Rectal smooth muscle tissue (tissue), 1 donor: ENCODE measurements around the gene TBC1D22A.
A peak's percentile ranks its signal among the peaks of the same experiment; 100 is the strongest.
"Not testable (repeated sequence)": the region's sequence is repeated elsewhere in the genome, so short reads cannot be mapped to it uniquely, and the experiment has no call there.

Experiments
- H3K27ac ChIP-seq: one replicate; pipeline ENCODE4 v1.7.0; 2013; ENCODE audit warnings: low read depth, low read length, inconsistent platforms
- H3K27me3 ChIP-seq: one replicate; pipeline ENCODE4 v1.7.0; 2013; ENCODE audit warnings: low read length; ENCODE audit not compliant: control insufficient read depth, insufficient read depth
- H3K36me3 ChIP-seq: one replicate; pipeline ENCODE4 v1.7.0; 2013; ENCODE audit warnings: low read length; ENCODE audit not compliant: control insufficient read depth, insufficient read depth
- H3K4me1 ChIP-seq: one replicate; pipeline ENCODE4 v1.7.0; 2013; ENCODE audit warnings: low read length; ENCODE audit not compliant: control insufficient read depth, insufficient read depth
- H3K4me3 ChIP-seq: one replicate; pipeline ENCODE4 v1.7.0; 2013; ENCODE audit warnings: low read length
- H3K9ac ChIP-seq: one replicate; pipeline ENCODE4 v1.7.0; 2013; ENCODE audit warnings: low read length

Gene TBC1D22A

GRCh38 chr22:46781291-46781690, 18.8 kb downstream of the TBC1D22A start:
- Histone ChIP-seq H3K27me3 (no peaks in the 10 kb centered on the region), H3K27ac (no peak overlapping the region), H3K4me1 (no peaks in the 10 kb centered on the region), H3K4me3 (no peak overlapping the region), H3K9ac (no peak overlapping the region), H3K36me3 (peaks cover 2% of the 10 kb centered on the region)

GRCh38 chr22:46782200-46782599, 19.8 kb downstream of the TBC1D22A start:
- H3K4me3 ChIP-seq, H3K36me3 ChIP-seq, H3K9ac ChIP-seq, H3K4me1 ChIP-seq, H3K27ac ChIP-seq, H3K27me3 ChIP-seq: not testable (repeated sequence)

GRCh38 chr22:46783721-46784120, 21.3 kb downstream of the TBC1D22A start:
- Histone ChIP-seq H3K27ac (no peak overlapping the region), H3K27me3 (no peaks in the 10 kb centered on the region), H3K9ac (no peak overlapping the region), H3K36me3 (peaks cover 2% of the 10 kb centered on the region), H3K4me1 (no peaks in the 10 kb centered on the region), H3K4me3 (no peak overlapping the region)

GRCh38 chr22:46788441-46789172, 26.2 kb downstream of the TBC1D22A start:
- Histone ChIP-seq H3K9ac (no peak overlapping the region), H3K4me1 (no peaks in the 10 kb centered on the region), H3K4me3 (no peak overlapping the region), H3K36me3 (peaks cover 8% of the 10 kb centered on the region), H3K27me3 (no peaks in the 10 kb centered on the region), H3K27ac (no peak overlapping the region)

DNA sequence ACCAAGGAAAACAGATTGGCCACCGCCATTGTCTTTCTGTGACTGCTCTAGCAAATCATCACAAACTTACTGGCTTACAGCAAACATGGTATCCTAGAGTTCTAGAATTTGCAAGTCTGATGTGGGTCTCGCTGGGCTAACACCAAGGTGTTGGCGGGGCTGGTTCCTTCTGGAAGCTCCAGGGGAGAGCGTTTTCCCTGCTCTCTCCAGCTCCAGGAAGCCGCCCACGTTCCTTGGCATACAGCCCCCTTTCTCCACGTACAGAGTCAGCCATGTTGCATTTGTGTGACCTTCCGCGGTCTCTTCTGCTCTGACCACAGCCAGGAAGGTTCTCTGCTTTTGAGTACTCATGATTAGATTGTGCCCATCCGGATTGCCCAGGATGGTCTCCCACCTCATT, 27.5 kb downstream of the TBC1D22A start:
- no peak overlapping the region for H3K9ac ChIP-seq
- no peaks in the 10 kb centered on the region for H3K4me1 ChIP-seq
- no peak overlapping the region for H3K4me3 ChIP-seq
- peaks cover 15% of the 10 kb centered on the region for H3K36me3 ChIP-seq
- no peak overlapping the region for H3K27ac ChIP-seq
- H3K27me3 ChIP-seq: no peaks in the 10 kb centered on the region

DNA sequence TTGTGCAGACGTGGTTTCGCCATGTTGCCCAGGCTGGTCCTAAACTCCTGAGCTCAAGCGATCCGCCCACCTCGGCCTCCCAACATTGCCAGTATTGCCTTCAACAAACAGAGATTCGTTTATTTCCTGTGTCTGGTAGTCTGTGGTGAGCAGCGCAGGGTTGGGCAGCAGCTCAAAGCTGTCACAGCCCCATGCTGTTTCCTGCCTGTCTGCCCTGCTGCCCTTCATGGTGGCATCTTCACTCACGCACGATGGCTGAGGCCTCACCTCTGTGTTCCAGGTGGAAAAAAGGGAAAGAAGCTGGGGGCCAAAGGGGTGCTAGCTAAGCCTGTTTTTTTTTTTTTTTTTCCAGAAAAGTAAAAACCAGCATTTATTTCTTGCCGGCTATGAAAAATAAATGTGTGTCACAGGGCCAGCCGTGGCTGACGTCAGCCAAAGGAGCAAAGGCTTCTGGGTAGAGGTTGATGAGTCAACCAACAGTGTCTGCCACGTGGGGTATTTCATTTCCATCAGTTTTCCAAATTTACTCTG, 28.8 kb downstream of the TBC1D22A start:
- Histone ChIP-seq H3K27me3 (no peaks in the 10 kb centered on the region), H3K27ac (peak overlapping the region; percentile 66), H3K4me3 (peak overlapping the region; percentile 21), H3K4me1 (no peaks in the 10 kb centered on the region), H3K36me3 (peaks cover 21% of the 10 kb centered on the region), H3K9ac (no peak overlapping the region)

- H3K27ac ChIP-seq: no peak overlapping the region
- peaks cover 27% of the 10 kb centered on the region for H3K36me3 ChIP-seq
- H3K27me3 ChIP-seq: no peaks in the 10 kb centered on the region
- H3K4me3 ChIP-seq: no peak overlapping the region
- no peak overlapping the region for H3K9ac ChIP-seq
- H3K4me1 ChIP-seq: no peaks in the 10 kb centered on the region
These were observed 29.8 kb downstream of the TBC1D22A start for GRCh38 chr22:46792061-46792796.

DNA sequence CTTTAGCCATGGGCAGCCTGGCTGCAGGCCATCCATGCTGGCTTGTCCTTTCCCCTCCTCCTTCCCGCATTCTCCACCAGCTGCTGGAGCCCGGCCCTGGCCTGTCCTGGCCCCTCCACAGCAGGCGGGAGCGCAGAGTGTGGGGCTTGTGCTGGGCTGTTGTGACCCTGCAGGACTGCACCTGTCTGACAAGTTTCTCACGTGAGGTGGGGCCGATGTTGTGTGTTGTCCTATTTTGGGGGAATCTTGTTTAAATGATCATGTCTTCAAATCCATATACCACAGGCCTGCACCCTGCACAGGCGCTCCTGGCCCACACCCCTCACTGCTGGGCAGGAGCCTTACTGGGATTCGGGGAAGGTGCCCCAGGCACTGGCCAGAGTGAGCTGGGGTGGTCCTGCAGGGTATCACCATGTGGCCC, 30.4 kb downstream of the TBC1D22A start:
- no peaks in the 10 kb centered on the region for H3K4me1 ChIP-seq
- no peak overlapping the region for H3K9ac ChIP-seq
- H3K27me3 ChIP-seq: no peaks in the 10 kb centered on the region
- H3K4me3 ChIP-seq: no peak overlapping the region
- no peak overlapping the region for H3K27ac ChIP-seq
- peaks cover 30% of the 10 kb centered on the region for H3K36me3 ChIP-seq

- no peaks in the 10 kb centered on the region for H3K27me3 ChIP-seq
- H3K4me3 ChIP-seq: no peak overlapping the region
- no peak overlapping the region for H3K27ac ChIP-seq
- no peak overlapping the region for H3K9ac ChIP-seq
- H3K4me1 ChIP-seq: no peaks in the 10 kb centered on the region
- peaks cover 36% of the 10 kb centered on the region for H3K36me3 ChIP-seq
These were observed 31.0 kb downstream of the TBC1D22A start for GRCh38 chr22:46793497-46793896.

- peaks cover 36% of the 10 kb centered on the region for H3K36me3 ChIP-seq
- peaks cover 3% of the 10 kb centered on the region for H3K4me1 ChIP-seq
- no peaks in the 10 kb centered on the region for H3K27me3 ChIP-seq
- H3K27ac ChIP-seq: no peak overlapping the region
- H3K4me3 ChIP-seq: no peak overlapping the region
- H3K9ac ChIP-seq: no peak overlapping the region
These were observed 31.6 kb downstream of the TBC1D22A start for GRCh38 chr22:46794067-46794466.

GRCh38 chr22:46794491-46794890, 32.0 kb downstream of the TBC1D22A start:
- no peaks in the 10 kb centered on the region for H3K27me3 ChIP-seq
- H3K36me3 ChIP-seq: peaks cover 37% of the 10 kb centered on the region
- H3K4me1 ChIP-seq: peaks cover 3% of the 10 kb centered on the region
- no peak overlapping the region for H3K27ac ChIP-seq
- no peak overlapping the region for H3K4me3 ChIP-seq
- H3K9ac ChIP-seq: no peak overlapping the region

GRCh38 chr22:46795140-46795539, 32.7 kb downstream of the TBC1D22A start:
- no peaks in the 10 kb centered on the region for H3K27me3 ChIP-seq
- peaks cover 44% of the 10 kb centered on the region for H3K36me3 ChIP-seq
- peaks cover 3% of the 10 kb centered on the region for H3K4me1 ChIP-seq
- H3K9ac ChIP-seq: no peak overlapping the region
- H3K4me3 ChIP-seq: no peak overlapping the region
- H3K27ac ChIP-seq: no peak overlapping the region
